HEK293T (cell line): Measurements from ENCODE around the gene TTLL11.

ENCODE experiments used
- ARNT ChIP-seq: fragments of 450-650 bp; IDR thresholded peaks from 2 replicates; pipeline ENCODE4 v1.6.1; 2017; ENCODE audit warnings: mild to moderate bottlenecking
- BHLHE40 ChIP-seq: fragments of 450-650 bp; IDR thresholded peaks from 2 replicates; pipeline ENCODE4 v1.6.1; 2016; ENCODE audit warnings: mild to moderate bottlenecking, moderate library complexity, borderline replicate concordance
- ELF4 ChIP-seq: fragments of 450-650 bp; IDR thresholded peaks from 2 replicates; pipeline ENCODE4 v1.6.1; 2017; ENCODE audit warnings: antibody characterized with exemption
- FOXA1 ChIP-seq: fragments of 450-650 bp; IDR thresholded peaks from 2 replicates; pipeline ENCODE4 v1.6.1; 2016; ENCODE audit warnings: mild to moderate bottlenecking
- FOXK2 ChIP-seq: fragments of 450-650 bp; IDR thresholded peaks from 2 replicates; pipeline ENCODE4 v1.6.1; 2016; ENCODE audit warnings: mild to moderate bottlenecking
- FOXM1 ChIP-seq: fragments of 450-650 bp; IDR thresholded peaks from 2 replicates; pipeline ENCODE4 v1.6.1; 2017; ENCODE audit warnings: mild to moderate bottlenecking, borderline replicate concordance
- NFRKB ChIP-seq: fragments of 450-650 bp; IDR thresholded peaks from 2 replicates; pipeline ENCODE4 v1.6.1; 2016; ENCODE audit warnings: mild to moderate bottlenecking, moderate library complexity
- SP1 ChIP-seq: fragments of 450-650 bp; IDR thresholded peaks from 2 replicates; pipeline ENCODE4 v1.6.1; 2017
- SUZ12 ChIP-seq: fragments of 450-650 bp; IDR thresholded peaks from 2 replicates; pipeline ENCODE4 v1.6.1; 2016; ENCODE audit warnings: mild to moderate bottlenecking
- TF ChIP-seq, protein P1 (sequence below): fragments of 450-650 bp; IDR thresholded peaks from 2 replicates; pipeline ENCODE4 v1.6.1; 2016

DNA sequence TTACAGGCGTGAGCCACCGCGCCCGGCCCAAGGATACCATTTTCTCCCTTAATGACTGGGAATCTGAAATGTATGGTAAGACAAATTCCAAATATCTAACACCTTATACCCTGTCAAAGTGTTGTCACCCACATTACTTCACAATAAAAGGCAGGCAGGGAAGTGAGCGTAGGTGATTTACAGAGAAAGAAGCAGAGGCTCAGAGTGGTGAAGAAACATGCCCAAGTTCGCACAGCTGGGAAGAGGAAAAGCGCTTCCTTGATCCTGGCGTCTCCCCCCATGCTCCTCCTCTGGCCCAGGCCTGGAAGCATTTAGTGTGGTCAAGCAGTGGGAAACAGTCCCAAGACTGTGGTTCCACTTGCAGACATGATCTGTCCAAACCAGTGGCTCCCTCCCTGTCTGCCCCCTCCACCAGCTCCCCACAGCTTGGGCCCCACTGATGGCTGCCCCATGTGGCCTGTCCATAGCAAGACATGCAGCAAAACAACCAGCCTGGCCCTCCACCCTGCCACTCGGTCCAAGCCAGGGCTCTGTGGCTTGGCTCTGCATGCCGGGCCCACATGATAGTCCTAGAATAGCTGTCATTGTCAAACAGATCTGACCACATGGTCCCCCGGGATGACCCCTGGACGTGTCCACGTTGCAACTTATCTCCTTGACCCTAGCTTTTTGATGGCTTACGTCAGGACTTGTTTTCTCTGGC lies 107.2 kb downstream of the TTLL11 start:
- TF ChIP-seq SP1 (no peak), ELF4 (no peak), NFRKB (no peak), ARNT (no peak), SUZ12 (no peak), FOXK2 (no peak), FOXM1 (no peak), FOXA1 (no peak), BHLHE40 (no peak)
- TF ChIP-seq, protein P1, sequence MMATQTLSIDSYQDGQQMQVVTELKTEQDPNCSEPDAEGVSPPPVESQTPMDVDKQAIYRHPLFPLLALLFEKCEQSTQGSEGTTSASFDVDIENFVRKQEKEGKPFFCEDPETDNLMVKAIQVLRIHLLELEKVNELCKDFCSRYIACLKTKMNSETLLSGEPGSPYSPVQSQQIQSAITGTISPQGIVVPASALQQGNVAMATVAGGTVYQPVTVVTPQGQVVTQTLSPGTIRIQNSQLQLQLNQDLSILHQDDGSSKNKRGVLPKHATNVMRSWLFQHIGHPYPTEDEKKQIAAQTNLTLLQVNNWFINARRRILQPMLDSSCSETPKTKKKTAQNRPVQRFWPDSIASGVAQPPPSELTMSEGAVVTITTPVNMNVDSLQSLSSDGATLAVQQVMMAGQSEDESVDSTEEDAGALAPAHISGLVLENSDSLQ: no peak
